Endothelial cell of umbilical vein (primary cell): ENCODE results near the gene CIRBP.

Source experiments
- POLR2A ChIP-seq: IDR thresholded peaks from 2 replicates; pipeline ENCODE4 v1.6.1; 2012; ENCODE audit warnings: low read depth, mild to moderate bottlenecking, control low read depth, low read length
- TF ChIP-seq, protein P1 (sequence below), 2 donors: IDR thresholded peaks; 1 replicate in 1 of 2; 2 replicates in 1 of 2; pipeline ENCODE4 v1.5.1; 2011; ENCODE audit warnings: low read length in 2 of 2, mild to moderate bottlenecking in 2 of 2, moderate library complexity in 2 of 2, control low read depth in 1 of 2, inconsistent platforms in 1 of 2, low read depth in 1 of 2; ENCODE audit not compliant: insufficient read depth in 1 of 2; ENCODE audit errors: extremely low read depth in 1 of 2

DNA sequence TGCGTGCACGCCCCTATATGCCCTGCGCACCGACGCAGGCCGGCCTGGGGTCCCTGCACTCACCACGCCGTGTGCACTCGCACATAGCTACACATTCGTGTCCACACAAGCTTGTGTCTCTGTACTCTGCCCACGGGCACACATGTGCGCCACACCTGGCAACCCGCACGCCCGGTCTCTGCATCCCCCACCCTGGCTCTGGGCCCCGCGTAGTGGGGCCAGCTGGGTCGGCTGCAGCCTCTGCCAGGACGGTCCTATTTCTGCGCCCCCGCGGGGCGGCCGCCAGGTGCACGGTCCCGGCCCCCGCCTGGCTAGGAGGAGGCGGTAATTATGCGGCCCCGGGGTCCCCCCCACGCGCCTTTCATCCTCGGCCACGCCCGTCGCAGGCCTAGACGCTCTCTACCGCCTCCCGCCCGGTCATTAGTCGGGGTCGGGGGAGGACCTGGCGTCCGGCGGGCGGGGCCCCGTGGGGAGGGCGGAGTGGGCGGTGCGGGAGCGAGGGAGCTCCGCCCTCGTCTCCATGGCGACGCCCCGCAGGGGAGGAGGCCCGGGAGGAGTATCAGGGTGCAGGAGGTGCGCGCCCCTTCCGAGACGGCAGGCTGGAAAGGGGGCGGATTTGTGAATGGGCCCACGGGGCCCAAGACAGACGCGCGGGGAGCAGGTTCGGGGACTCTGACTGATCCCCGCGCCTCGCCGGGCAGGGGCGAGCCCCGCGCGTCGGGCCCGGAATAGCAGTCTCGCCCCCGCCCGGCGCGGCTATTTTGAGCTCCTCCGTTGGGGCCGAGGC lies 2.8 kb upstream of the CIRBP start:
- TF ChIP-seq, protein P1, sequence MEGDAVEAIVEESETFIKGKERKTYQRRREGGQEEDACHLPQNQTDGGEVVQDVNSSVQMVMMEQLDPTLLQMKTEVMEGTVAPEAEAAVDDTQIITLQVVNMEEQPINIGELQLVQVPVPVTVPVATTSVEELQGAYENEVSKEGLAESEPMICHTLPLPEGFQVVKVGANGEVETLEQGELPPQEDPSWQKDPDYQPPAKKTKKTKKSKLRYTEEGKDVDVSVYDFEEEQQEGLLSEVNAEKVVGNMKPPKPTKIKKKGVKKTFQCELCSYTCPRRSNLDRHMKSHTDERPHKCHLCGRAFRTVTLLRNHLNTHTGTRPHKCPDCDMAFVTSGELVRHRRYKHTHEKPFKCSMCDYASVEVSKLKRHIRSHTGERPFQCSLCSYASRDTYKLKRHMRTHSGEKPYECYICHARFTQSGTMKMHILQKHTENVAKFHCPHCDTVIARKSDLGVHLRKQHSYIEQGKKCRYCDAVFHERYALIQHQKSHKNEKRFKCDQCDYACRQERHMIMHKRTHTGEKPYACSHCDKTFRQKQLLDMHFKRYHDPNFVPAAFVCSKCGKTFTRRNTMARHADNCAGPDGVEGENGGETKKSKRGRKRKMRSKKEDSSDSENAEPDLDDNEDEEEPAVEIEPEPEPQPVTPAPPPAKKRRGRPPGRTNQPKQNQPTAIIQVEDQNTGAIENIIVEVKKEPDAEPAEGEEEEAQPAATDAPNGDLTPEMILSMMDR (IDR thresholded peaks at IDR 0.05; ENCODE audit: extremely low read depth in 1 of 2, insufficient read depth in 1 of 2, low read depth in 1 of 2, low read length in 2 of 2), result no peak
- TF ChIP-seq POLR2A, result no peak
